Measurements from ENCODE around the gene ATXN10.
"Not testable (repeated sequence)": the region's sequence is repeated elsewhere in the genome, so short reads cannot be mapped to it uniquely, and the experiment has no call there.

Gene ATXN10

GRCh38 chr22:45709060-45709739 is 37.6 kb downstream of the ATXN10 start:
- DNase-seq (ENCODE audit: low read depth), result no peak

DNA sequence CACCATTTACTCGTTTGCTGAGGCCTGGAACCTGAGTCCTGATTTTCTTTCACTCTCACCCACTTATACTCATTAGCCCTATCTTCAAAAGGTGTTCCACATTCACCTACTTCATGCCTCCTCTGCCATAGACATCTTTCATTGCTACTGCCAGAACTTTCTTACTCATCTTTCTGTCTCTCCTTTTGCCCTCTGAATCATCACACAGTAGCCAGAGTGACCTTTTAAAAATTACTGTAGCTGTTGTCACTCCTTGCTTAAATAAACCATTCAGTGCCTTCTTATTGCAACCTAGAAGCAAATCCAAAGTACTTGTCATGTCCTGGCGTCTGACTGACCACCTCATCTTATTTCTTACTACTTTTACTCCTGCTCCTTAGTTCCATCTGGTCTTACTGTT is 38.2 kb downstream of the ATXN10 start:
- DNase-seq (ENCODE audit: low read depth), result no peak

DNA sequence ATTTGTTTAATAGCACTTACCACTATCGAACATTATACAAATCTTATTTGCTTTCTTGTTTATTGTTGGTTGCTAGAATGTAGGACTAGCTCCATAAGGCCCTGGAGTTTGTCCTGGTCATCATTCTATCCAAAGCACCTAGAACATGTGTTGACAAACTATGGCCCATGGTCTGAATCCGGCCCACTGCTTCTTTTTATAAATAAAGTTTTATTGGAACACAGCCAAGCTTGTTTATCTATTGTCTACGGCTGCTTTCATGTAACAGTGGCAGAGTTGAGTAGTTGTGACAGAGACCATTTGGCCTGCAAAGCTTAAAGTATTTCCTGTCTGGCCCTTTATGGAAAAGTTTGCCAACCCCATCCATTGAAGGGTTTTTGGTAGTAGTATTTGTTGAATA is 38.8 kb downstream of the ATXN10 start:
- DNase-seq (ENCODE audit: low read depth), result no peak

DNA sequence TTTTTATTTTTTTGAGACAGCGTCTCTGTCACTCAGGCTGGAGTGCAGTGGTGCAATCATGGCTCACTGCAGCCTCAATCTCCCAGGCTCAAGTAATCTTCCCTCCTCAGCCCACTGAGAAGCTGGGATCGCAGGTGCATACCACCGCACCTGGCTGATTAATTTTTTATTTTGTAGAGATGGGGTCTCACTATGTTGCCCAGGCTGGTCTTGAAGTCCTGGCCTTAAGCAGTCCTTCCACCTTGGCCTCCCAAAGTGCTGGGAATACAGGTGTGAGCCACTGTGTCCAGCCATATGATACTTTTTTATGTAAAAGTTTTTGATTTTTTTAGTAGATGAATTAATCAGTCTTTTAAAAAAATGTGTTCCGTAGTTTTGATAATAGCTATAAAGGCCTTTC is 42.8 kb downstream of the ATXN10 start:
- DNase-seq (ENCODE audit: low read depth), result not testable (repeated sequence)

GRCh38 chr22:45717789-45718188 is 46.2 kb downstream of the ATXN10 start:
- DNase-seq (ENCODE audit: low read depth), result no peak

DNA sequence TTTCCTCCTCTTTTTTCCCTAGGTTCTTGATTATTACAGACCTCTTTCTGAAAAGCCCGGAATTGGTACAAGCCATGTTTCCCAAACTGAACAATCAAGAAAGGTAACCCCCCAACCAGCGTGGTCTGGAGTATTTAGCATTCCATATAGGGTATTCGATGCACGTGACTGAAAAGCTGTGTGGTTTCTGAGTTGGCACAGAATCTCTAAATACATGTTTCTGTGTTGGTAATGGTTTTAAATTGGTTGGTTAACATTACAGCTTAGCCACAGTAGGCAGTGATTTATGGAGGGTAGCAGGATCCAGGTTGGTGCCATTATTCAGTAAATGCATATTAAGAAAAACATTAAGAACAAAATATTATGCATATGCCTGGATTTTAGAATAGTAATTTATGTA is 46.8 kb downstream of the ATXN10 start:
- no peak for DNase-seq (ENCODE audit: low read depth)

DNA sequence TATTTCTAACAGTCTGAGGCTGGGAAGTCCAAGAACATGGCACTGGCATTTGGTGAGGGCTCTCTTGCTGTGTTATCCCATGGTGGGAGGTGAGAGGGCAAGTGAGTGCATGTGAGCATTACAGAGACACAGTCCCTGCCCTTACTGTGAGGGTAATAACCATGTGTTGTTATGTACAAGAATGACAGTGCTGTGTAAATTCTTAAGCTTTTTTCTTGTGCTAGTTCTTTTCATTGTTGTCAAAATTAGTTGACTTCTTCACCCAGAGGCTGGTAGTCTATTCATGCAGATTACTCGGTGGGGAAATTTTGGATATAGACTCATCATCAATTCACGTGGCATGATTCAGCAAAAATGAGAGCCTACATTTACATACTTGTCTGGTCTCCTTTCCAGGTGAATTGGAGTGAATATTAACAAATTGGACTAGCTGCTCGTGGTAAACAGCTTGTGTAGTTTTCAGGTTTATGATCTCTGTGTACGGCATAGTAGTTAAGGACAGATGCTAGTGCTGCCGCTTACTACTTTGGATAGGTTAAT is 49.3 kb downstream of the ATXN10 start:
- DNase-seq (ENCODE audit: low read depth), result no peak

GRCh38 chr22:45722006-45722405 is 50.4 kb downstream of the ATXN10 start:
- DNase-seq (ENCODE audit: low read depth), result no peak

- DNase-seq (ENCODE audit: low read depth), result no peak
Observed at GRCh38 chr22:45726081-45726480, 54.4 kb downstream of the ATXN10 start.

DNA sequence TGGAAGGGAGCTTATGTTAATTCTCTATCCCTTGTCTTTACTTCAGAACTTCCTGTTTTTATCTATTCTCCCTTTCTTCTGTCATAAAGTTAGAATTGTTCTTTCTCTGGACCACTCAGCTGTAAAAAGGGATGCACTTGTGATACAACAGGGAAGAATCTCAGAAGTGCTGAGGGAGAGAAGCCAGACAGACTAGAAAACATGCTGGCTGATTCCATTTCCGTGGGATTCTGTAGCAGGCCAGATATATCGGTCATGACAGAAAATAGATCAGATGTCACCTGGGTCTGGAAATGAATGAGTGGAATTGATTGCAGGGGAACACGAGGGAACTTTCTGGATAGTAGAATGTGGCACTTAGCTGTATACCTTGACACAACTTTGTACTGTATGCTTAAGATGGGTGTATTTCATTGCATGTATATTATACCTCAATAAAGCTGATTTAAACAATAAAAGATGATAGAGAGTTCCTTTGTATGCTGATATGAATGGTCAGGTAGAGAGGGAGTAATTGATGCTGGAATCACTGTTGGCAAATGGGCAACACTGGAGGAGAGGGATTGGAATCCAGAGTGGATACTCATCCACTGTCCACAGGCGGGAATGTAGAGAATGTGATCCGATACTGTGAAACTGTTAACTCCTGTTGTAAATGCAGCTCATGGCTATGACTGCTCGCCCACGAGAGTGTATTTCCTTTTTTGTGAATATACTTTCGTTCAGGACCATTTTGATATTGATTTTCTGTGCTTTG is 59.6 kb downstream of the ATXN10 start:
- no peak for DNase-seq (ENCODE audit: low read depth)

DNA sequence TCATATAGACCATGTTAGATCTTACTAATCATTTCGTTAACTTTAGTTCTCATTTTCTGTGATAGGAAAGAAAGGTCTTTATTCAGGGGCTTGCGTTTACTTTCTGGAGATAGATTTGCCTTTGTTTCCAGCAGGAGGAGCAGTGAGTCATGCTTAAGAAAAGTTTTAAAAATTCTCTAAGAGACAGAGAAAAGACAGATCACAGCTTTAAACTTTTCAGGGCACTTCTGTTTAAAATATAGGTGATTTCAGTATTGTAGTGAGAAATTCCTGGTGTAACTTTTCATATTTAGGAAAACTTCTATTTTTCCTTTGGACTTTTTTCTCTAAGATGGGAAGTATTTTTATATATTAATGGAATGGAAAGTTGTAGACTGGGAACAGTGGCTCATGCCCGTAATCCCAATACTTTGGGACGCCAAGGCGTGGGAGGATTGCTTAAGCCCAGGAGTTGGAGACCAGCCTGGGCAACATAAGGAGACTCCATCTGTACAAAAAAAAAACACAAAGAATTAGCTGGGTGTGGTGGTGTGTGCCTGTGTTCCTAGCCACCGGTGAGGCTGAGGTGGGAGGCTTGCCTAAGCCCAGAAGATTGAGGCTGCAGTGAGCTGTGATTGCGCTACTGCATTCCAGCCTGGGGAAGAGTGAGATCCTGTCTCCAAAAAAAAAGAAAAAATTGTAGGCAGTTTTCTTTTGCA is 60.3 kb downstream of the ATXN10 start:
- no peak for DNase-seq (ENCODE audit: low read depth)

GRCh38 chr22:45735273-45735672 is 63.6 kb downstream of the ATXN10 start:
- DNase-seq (ENCODE audit: low read depth), result no peak

GRCh38 chr22:45738206-45738605 is 66.6 kb downstream of the ATXN10 start:
- DNase-seq (ENCODE audit: low read depth), result no peak

GRCh38 chr22:45740236-45740635 is 68.6 kb downstream of the ATXN10 start:
- no peak for DNase-seq (ENCODE audit: low read depth)

GRCh38 chr22:45742866-45743450 is 71.3 kb downstream of the ATXN10 start:
- DNase-seq (ENCODE audit: low read depth), result no peak

- DNase-seq (ENCODE audit: low read depth), result no peak
Observed at GRCh38 chr22:45743687-45744086, 72.1 kb downstream of the ATXN10 start.

DNA sequence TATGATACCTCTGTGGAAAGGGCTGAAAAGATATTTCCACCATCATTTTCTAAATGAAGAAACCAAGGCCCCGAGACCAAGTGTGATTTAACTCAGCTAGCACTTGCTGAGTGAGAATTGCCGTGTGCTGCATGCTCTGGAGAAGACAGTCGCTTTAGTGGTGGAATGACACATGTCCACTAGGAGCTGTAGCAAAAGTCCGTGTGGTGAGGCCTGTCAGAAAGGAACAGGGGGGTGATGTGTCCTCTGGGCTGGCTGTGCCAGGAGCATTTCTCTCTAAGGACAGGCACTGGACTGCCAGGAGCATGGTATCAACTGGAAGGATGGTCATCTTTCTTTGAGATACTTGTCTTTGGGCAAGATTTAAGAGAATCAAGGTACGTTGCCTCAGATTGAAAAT is 72.8 kb downstream of the ATXN10 start:
- DNase-seq (ENCODE audit: low read depth), result no peak

DNA sequence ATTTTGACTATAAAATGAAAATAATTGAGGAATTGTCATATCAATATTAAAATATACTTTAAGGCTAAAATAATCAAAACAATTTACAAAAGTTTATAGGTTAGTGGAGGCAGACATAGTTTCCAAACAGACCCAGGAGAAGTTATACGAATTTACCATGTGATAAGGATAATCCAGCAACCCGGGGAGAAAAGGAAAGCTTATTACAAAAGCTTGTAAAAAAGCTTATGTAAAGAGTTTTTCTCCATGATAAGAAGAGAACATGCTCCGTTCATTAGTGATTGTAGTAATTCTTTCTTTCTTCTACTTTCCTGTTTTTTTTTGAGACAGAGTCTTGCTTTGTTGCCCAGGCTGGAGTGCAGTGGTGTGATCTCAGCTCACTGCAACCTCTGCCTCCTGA is 79.0 kb downstream of the ATXN10 start:
- no peak for DNase-seq (ENCODE audit: low read depth)

- no peak for DNase-seq (ENCODE audit: low read depth)
Observed at GRCh38 chr22:45752036-45752435, 80.4 kb downstream of the ATXN10 start.

DNA sequence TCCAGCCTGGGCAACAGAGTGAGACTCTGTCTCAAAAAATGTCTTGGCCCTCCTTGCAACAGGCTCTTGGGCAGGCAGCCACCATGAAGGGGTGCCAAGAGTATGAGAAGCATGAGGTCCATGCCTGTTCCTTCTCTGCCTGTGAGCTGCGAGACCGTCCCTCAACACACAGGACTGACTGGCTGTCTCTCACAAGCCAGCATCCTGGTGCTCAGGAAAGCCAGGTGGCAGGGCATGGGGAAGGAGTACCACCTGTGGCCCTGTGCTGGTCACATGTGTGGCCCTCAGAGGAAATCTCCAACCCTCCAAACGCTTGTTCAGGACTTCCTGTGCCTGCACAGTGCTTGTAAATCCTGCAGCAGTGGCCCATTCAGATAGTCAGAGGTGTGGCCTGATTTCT is 83.2 kb downstream of the ATXN10 start:
- DNase-seq (ENCODE audit: low read depth), result no peak

GRCh38 chr22:45756558-45756957 is 84.9 kb downstream of the ATXN10 start:
- DNase-seq (ENCODE audit: low read depth), result no peak

DNA sequence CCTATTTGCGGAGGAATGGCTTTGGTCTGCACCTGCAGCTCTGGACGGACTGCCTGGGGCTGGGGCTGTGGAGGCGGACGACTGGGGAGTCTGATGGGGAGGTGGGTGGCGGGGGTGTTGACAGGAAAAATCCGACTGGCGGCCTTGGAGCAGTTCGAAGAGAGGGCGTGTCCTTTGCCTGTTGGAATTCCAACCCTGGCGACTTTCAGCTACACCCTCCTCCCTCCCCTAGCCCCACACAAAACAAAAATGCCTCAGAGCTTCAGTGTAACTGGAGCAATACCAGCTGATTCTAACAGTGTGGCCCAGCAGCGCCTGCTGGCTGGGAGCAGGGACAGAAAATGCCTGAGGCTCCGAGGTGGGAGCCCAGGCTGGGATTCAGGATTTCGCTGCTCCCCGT is 85.4 kb downstream of the ATXN10 start:
- DNase-seq (ENCODE audit: low read depth), result no peak

DNA sequence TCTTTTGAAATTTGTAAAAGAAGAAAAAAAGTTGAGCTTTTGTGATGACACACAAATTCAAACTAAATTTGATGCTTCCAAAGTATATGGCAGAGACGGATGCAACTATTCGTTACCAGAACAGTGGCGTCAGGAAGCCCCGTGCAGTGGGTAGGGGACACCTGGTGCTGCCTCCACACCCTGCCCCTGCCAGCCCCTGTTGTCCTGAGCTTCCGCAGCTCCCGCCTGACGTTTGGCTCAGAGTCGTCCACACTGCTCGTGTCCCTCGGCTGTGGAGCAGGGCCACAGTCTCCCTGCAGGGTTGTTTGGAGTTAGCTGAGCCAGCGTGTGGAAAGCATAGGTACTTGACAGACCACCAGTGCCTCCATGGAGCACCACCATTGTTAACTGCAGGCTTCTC is 86.3 kb downstream of the ATXN10 start:
- no peak for DNase-seq (ENCODE audit: low read depth)
